ENCODE measurements around the gene OR9A4. TPM values are rescaled to one million over a fixed set of nuclear protein-coding genes. Genes with fewer than 3 reads are reported as not detected.

The OR9A4 gene
- total and polyA plus RNA-seq, 2 experiments from 2014 or later: not detected

- TF ChIP-seq, protein P1, sequence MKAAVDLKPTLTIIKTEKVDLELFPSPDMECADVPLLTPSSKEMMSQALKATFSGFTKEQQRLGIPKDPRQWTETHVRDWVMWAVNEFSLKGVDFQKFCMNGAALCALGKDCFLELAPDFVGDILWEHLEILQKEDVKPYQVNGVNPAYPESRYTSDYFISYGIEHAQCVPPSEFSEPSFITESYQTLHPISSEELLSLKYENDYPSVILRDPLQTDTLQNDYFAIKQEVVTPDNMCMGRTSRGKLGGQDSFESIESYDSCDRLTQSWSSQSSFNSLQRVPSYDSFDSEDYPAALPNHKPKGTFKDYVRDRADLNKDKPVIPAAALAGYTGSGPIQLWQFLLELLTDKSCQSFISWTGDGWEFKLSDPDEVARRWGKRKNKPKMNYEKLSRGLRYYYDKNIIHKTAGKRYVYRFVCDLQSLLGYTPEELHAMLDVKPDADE (IDR thresholded peaks at IDR 0.05): no peak
- no peak for TF ChIP-seq NANOG (IDR thresholded peaks at IDR 0.05; ENCODE audit: borderline replicate concordance)
Measured at GRCh38 chr7:141944811-141945210, 28.6 kb downstream of the OR9A4 start (continued).

GRCh38 chr7:141945356-141945755 is 29.2 kb downstream of the OR9A4 start:
- no peaks in the 10 kb centered on the region for H3F3A ChIP-seq (replicated peaks; ENCODE audit: low read depth)
- Mint-ChIP-seq H3K27me3 (ENCODE audit: insufficient read depth, low read depth, poor library complexity) (no peaks in the 10 kb centered on the region), H3K4me3 (no peak overlapping the region), H3K9me3 (peaks cover 10% of the 10 kb centered on the region; the same call in 2 of the 3 replicates), H3K4me1 (no peaks in the 10 kb centered on the region), H3K36me3 (ENCODE audit: low read depth) (peaks cover 3% of the 10 kb centered on the region; the same call in 1 of the 3 replicates), H3K27ac (no peak overlapping the region)
- H3K27me3 ChIP-seq (ENCODE audit: insufficient read depth): no peaks in the 10 kb centered on the region
- no peaks in the 10 kb centered on the region for H3K79me2 ChIP-seq (replicated peaks; ENCODE audit: insufficient read depth)
- H3K4me1 ChIP-seq (ENCODE audit: insufficient read depth): no peaks in the 10 kb centered on the region
- TF ChIP-seq STAT1 (IDR thresholded peaks at IDR 0.05; ENCODE audit: unreplicated experiment) (no peak), EZH2phosphoT487 (IDR thresholded peaks at IDR 0.05; ENCODE audit: unreplicated experiment) (no peak), NANOG (IDR thresholded peaks at IDR 0.05; ENCODE audit: borderline replicate concordance) (no peak), ZNF114 (CRISPR knock-in tag; IDR thresholded peaks at IDR 0.05) (no peak), EZH2 (IDR thresholded peaks at IDR 0.05; ENCODE audit: low read depth, unreplicated experiment) (no peak), CREB1 (CRISPR knock-in tag; IDR thresholded peaks at IDR 0.05; ENCODE audit: low read depth) (no peak), JUNB (IDR thresholded peaks at IDR 0.05; ENCODE audit: unreplicated experiment) (no peak)
- TF ChIP-seq, protein P1 (IDR thresholded peaks at IDR 0.05): no peak
- TF ChIP-seq, protein P2, sequence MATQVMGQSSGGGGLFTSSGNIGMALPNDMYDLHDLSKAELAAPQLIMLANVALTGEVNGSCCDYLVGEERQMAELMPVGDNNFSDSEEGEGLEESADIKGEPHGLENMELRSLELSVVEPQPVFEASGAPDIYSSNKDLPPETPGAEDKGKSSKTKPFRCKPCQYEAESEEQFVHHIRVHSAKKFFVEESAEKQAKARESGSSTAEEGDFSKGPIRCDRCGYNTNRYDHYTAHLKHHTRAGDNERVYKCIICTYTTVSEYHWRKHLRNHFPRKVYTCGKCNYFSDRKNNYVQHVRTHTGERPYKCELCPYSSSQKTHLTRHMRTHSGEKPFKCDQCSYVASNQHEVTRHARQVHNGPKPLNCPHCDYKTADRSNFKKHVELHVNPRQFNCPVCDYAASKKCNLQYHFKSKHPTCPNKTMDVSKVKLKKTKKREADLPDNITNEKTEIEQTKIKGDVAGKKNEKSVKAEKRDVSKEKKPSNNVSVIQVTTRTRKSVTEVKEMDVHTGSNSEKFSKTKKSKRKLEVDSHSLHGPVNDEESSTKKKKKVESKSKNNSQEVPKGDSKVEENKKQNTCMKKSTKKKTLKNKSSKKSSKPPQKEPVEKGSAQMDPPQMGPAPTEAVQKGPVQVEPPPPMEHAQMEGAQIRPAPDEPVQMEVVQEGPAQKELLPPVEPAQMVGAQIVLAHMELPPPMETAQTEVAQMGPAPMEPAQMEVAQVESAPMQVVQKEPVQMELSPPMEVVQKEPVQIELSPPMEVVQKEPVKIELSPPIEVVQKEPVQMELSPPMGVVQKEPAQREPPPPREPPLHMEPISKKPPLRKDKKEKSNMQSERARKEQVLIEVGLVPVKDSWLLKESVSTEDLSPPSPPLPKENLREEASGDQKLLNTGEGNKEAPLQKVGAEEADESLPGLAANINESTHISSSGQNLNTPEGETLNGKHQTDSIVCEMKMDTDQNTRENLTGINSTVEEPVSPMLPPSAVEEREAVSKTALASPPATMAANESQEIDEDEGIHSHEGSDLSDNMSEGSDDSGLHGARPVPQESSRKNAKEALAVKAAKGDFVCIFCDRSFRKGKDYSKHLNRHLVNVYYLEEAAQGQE (IDR thresholded peaks at IDR 0.05; ENCODE audit: unreplicated experiment): no peak
- no peak overlapping the region for H3K4me3 ChIP-seq
- H3K27ac ChIP-seq (ENCODE audit: low read depth): no peak overlapping the region
- H3K36me3 ChIP-seq (ENCODE audit: insufficient read depth): no peaks in the 10 kb centered on the region
- H4K20me1 ChIP-seq (replicated peaks; ENCODE audit: insufficient read depth): no peaks in the 10 kb centered on the region
- H3K9me2 ChIP-seq (ENCODE audit: insufficient read depth): peaks cover 6% of the 10 kb centered on the region; the same call in 1 of the 2 replicates
- H3K4me2 ChIP-seq: no peak overlapping the region
- DNase-seq (ENCODE audit: low spot score) (no peak), ATAC-seq (no peak)
- no peak overlapping the region for H2AFZ ChIP-seq

Measured in GM23338 (cell line).